ELF-1 (cell line): ENCODE measurements around the gene HEXD.

Experiments
- DNase-seq: peaks from one replicate; pipeline ENCODE4 v3.0.0-alpha.2; 2016; ENCODE audit warnings: low read depth, low spot score

The HEXD gene

GRCh38 chr17:82414548-82415281 lies 3.4 kb upstream of the HEXD start:
- peak; percentile 92 for DNase-seq

- DNase-seq, result no peak
Measured at GRCh38 chr17:82415336-82415735, 2.8 kb upstream of the HEXD start.

- DNase-seq, result no peak
Measured at GRCh38 chr17:82415786-82416185, 2.4 kb upstream of the HEXD start.

GRCh38 chr17:82416264-82416663 lies 1.9 kb upstream of the HEXD start:
- DNase-seq, result no peak

GRCh38 chr17:82416771-82417170 lies 1.4 kb upstream of the HEXD start:
- no peak for DNase-seq

- DNase-seq, result no peak
Measured at GRCh38 chr17:82419540-82419939, 1.4 kb downstream of the HEXD start.

GRCh38 chr17:82424001-82424862 lies 6.1 kb downstream of the HEXD start:
- peak; percentile 71 for DNase-seq

- DNase-seq, result no peak
Measured at GRCh38 chr17:82424863-82425159, 6.7 kb downstream of the HEXD start.

- DNase-seq, result no peak
Measured at GRCh38 chr17:82428546-82428945, 10.4 kb downstream of the HEXD start.

GRCh38 chr17:82429824-82430223 lies 11.7 kb downstream of the HEXD start:
- no peak for DNase-seq

- no peak for DNase-seq
Measured at GRCh38 chr17:82432017-82432416, 13.9 kb downstream of the HEXD start.

- no peak for DNase-seq
Measured at GRCh38 chr17:82433560-82434215, 15.5 kb downstream of the HEXD start.

GRCh38 chr17:82434216-82434565 lies 16.0 kb downstream of the HEXD start:
- DNase-seq, result no peak

- no peak for DNase-seq
Measured at GRCh38 chr17:82435103-82435502, 17.0 kb downstream of the HEXD start.

- no peak for DNase-seq
Measured at GRCh38 chr17:82435601-82436583, 17.7 kb downstream of the HEXD start.

- DNase-seq, result no peak
Measured at GRCh38 chr17:82436601-82437324, 18.6 kb downstream of the HEXD start.

GRCh38 chr17:82437325-82437668 lies 19.1 kb downstream of the HEXD start:
- no peak for DNase-seq

- DNase-seq, result no peak
Measured at GRCh38 chr17:82438401-82439193, 20.4 kb downstream of the HEXD start.

- no peak for DNase-seq
Measured at GRCh38 chr17:82439194-82439828, 21.2 kb downstream of the HEXD start.
